GM23248 (cell line): ENCODE measurements around the gene KRT78.

Experiments used
- EZH2 ChIP-seq: fragments of 200-600 bp; sonication (generic); IDR thresholded peaks from 2 replicates; pipeline ENCODE4 v1.6.1; 2018; ENCODE audit warnings: antibody characterized with exemption, mild to moderate bottlenecking; ENCODE audit not compliant: insufficient read depth, poor library complexity, severe bottlenecking
- EZH2phosphoT487 ChIP-seq: fragments of 200-600 bp; sonication (generic); IDR thresholded peaks from 2 replicates; pipeline ENCODE4 v1.6.1; 2018; ENCODE audit warnings: antibody characterized with exemption, moderate library complexity, mild to moderate bottlenecking, low read depth; ENCODE audit not compliant: insufficient read depth

- TF ChIP-seq EZH2, result no peak
- TF ChIP-seq EZH2phosphoT487, result no peak
Measured at GRCh38 chr12:52879394-52880351, 30.9 kb upstream of the KRT78 start.
